Ovary (tissue), 9 donors: ENCODE results near the gene CD109. TPM values are rescaled to one million over a fixed set of nuclear protein-coding genes. Genes with fewer than 3 reads are reported as not detected.

Source experiments
- DNase-seq, 5 donors: peaks; one replicate each; pipeline ENCODE4 v3.0.0-alpha.2; 2019 to 2020
- H3K27ac ChIP-seq, 2 donors: fragments of 200-600 bp; one replicate each; pipeline versions ENCODE4 v1.5.1 to v1.8.0; 2019 to 2022
- H3K27me3 ChIP-seq: fragments of 200-600 bp; one replicate; pipeline ENCODE4 v1.8.0; 2022
- H3K36me3 ChIP-seq: fragments of 200-600 bp; sonication (generic); one replicate; pipeline ENCODE4 v1.5.1; 2019
- H3K4me1 ChIP-seq: one replicate; pipeline ENCODE4 v1.8.1; 2013; ENCODE audit warnings: mild to moderate bottlenecking, moderate library complexity; ENCODE audit not compliant: insufficient read depth
- H3K4me3 ChIP-seq: fragments of 200-600 bp; sonication (generic); one replicate; pipeline ENCODE4 v1.5.1; 2017
- H3K9me3 ChIP-seq, 2 donors: fragments of 200-600 bp in 1 of 2; sonication (generic) in 1 of 2; one replicate each; pipeline versions ENCODE4 v1.5.1 to v1.8.1; 2013 to 2019; ENCODE audit warnings: mild to moderate bottlenecking in 1 of 2, moderate library complexity in 1 of 2
- CTCF ChIP-seq, 3 donors: fragments of 450-650 bp in 2 of 3; fragments of 200-600 bp in 1 of 3; IDR thresholded peaks; one replicate each; pipeline versions ENCODE4 v1.5.1 to v1.8.0; 2016 to 2022; ENCODE audit warnings: antibody characterized with exemption in 3 of 3, mild to moderate bottlenecking in 1 of 3
- EP300 ChIP-seq: sonication (generic); formaldehyde crosslinking; IDR thresholded peaks from one replicate; pipeline ENCODE4 v1.6.1; 2017; ENCODE audit warnings: antibody characterized with exemption
- POLR2A ChIP-seq: fragments of 450-650 bp; IDR thresholded peaks from one replicate; pipeline ENCODE4 v1.6.1; 2017; ENCODE audit warnings: antibody characterized with exemption, mild to moderate bottlenecking, moderate library complexity
- WGBS, 3 donors: extraction: QIAGEN DNeasy Blood & Tissue Kit in 1 of 3; methylation state at CpG; one replicate each; pipeline versions ENCODE4 v1.1.5 to v1.1.7; 2013 to 2017; 5-methylcytosine and 5-hydroxymethylcytosine counted together
- intact Hi-C, 4 donors: fragments of 100-400 bp; cut with DNase I; formaldehyde crosslinking; loops; one replicate each; pipeline versions ENCODE4 v1.11.0 to v1.15.1; 2022 to 2023
- polyA plus RNA-seq, 2 donors: library from polyadenylated mRNA; stranded (reverse); fragments of 200-250 nt in 1 of 2; fragments of 350-450 nt in 1 of 2; fragmentation: Illumina TruSeq in 1 of 2; extraction: RNeasy Lipid Tissue Mini Kit (QIAGEN cat#74804) in 1 of 2; gene quantifications; one replicate each; pipeline ENCODE4 v1.2.3, GENCODE V29; 2013 to 2014
- total RNA-seq, 7 donors: library from RNA; depleted of rRNA in 2 of 7; stranded (reverse); fragments of >200 nt in 2 of 7; fragmentation: NEBNext Ultra II Directional in 3 of 7; extraction: Animal tissue kit (Norgen Biotek cat#: 25700) in 3 of 7; gene quantifications; one replicate each; pipeline versions ENCODE4 v1.1.0 to v1.2.4, GENCODE V29; 2016 to 2023
- donor health status: DM: no; HTN: no; CAD: no; lungs with moderate emphysema.
- donor health status: DM: no; HTN: no; CAD: no.
- donor health status: Bipolar disorder and iron deficiency.
- donor health status: DM: yes; HTN: yes; CAD: no.
- donor health status: DM: no; HTN: no; CAD: no.
- donor health status: DM: yes; HTN: yes; CAD: no.

Gene CD109
- total and polyA plus RNA-seq, 9 donors, result 1.2 to 5.8 (median 3.2) TPM

- TF ChIP-seq POLR2A (no peak), EP300 (no peak), CTCF (IDR thresholded peaks at IDR 0.05) (no peak)
- 80 to 90% (median 83%) methylated on average over 1 of the region's 1 CpG for WGBS, 3 donors
- H3K36me3 ChIP-seq, result no peaks in the 10 kb centered on the region
- H3K9me3 ChIP-seq, result no peaks in the 10 kb centered on the region
- H3K27ac ChIP-seq, result no peak overlapping the region
- no peaks in the 10 kb centered on the region for H3K4me1 ChIP-seq
- no peak overlapping the region for H3K4me3 ChIP-seq
- intact Hi-C loops, result no loop called here
- no peak for DNase-seq
- H3K27me3 ChIP-seq, result no peaks in the 10 kb centered on the region
Observed at GRCh38 chr6:73703466-73703865, 7.5 kb downstream of the CD109 start.

- no peak overlapping the region for H3K4me3 ChIP-seq
Observed at GRCh38 chr6:73704260-73704659, 8.3 kb downstream of the CD109 start.

GRCh38 chr6:73704798-73705197, 8.8 kb downstream of the CD109 start:
- TF ChIP-seq CTCF (IDR thresholded peaks at IDR 0.05), result no peak
- no peak for TF ChIP-seq POLR2A
- TF ChIP-seq EP300, result no peak
- Histone ChIP-seq H3K36me3 (no peaks in the 10 kb centered on the region), H3K4me1 (no peaks in the 10 kb centered on the region), H3K4me3 (no peak overlapping the region), H3K27ac (no peak overlapping the region), H3K27me3 (no peaks in the 10 kb centered on the region), H3K9me3 (no peaks in the 10 kb centered on the region)
- whole genome bisulfite sequencing, 3 donors, result 82 to 85% (median 83%) methylated on average over 4 of the region's 4 CpGs
- no peak for DNase-seq
- intact Hi-C loops, result no loop called here

More at GRCh38 chr6:73704260-73704659, 8.3 kb downstream of the CD109 start:
- no peak for TF ChIP-seq EP300
- no peak for TF ChIP-seq POLR2A
- TF ChIP-seq CTCF (IDR thresholded peaks at IDR 0.05), result no peak
- no peaks in the 10 kb centered on the region for H3K27me3 ChIP-seq
- WGBS, 3 donors, result 85 to 87% (median 86%) methylated on average over 8 of the region's 8 CpGs
- no peak overlapping the region for H3K27ac ChIP-seq
- no peaks in the 10 kb centered on the region for H3K4me1 ChIP-seq
- intact Hi-C loops, result no loop called here
- no peaks in the 10 kb centered on the region for H3K9me3 ChIP-seq
- DNase-seq, result no peak
- no peaks in the 10 kb centered on the region for H3K36me3 ChIP-seq

GRCh38 chr6:73706971-73707370, 11.0 kb downstream of the CD109 start:
- intact Hi-C loops, result no loop called here
- TF ChIP-seq EP300 (no peak), POLR2A (no peak), CTCF (IDR thresholded peaks at IDR 0.05) (no peak)

More at GRCh38 chr6:73706971-73707370, 11.0 kb downstream of the CD109 start:
- WGBS, 3 donors, result 87 to 90% (median 89%) methylated on average over 9 of the region's 9 CpGs
- H3K36me3 ChIP-seq, result no peaks in the 10 kb centered on the region
- no peak overlapping the region for H3K4me3 ChIP-seq
- H3K27me3 ChIP-seq, result no peaks in the 10 kb centered on the region
- DNase-seq, result no peak
- H3K4me1 ChIP-seq, result no peaks in the 10 kb centered on the region
- H3K27ac ChIP-seq, result no peak overlapping the region
- H3K9me3 ChIP-seq, result no peaks in the 10 kb centered on the region
